Fibroblast of skin of scalp (primary cell): ENCODE data around the gene ZMAT2. TPM values are rescaled to one million over a fixed set of nuclear protein-coding genes. Genes with fewer than 3 reads are reported as not detected.
"Not testable (repeated sequence)": the region's sequence is repeated elsewhere in the genome, so short reads cannot be mapped to it uniquely, and the experiment has no call there.

Experiments
- DNase-seq: peaks from one replicate; pipeline ENCODE4 v3.0.0-alpha.2; 2013
- polyA plus RNA-seq, 2 experiments: library from polyadenylated mRNA; unstranded; fragments of 120-200 nt; gene quantifications; one replicate each; pipeline ENCODE4 v1.2.1, GENCODE V29; 2013; ENCODE audit not compliant: insufficient read length in 2 of 2

Gene ZMAT2, protein sequence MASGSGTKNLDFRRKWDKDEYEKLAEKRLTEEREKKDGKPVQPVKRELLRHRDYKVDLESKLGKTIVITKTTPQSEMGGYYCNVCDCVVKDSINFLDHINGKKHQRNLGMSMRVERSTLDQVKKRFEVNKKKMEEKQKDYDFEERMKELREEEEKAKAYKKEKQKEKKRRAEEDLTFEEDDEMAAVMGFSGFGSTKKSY
- 68.3 TPM for polyA plus RNA-seq (2013, experiment 1 of 2; ENCODE audit: insufficient read length)
- 77.1 TPM for polyA plus RNA-seq (2013, experiment 2 of 2; ENCODE audit: insufficient read length)

DNA sequence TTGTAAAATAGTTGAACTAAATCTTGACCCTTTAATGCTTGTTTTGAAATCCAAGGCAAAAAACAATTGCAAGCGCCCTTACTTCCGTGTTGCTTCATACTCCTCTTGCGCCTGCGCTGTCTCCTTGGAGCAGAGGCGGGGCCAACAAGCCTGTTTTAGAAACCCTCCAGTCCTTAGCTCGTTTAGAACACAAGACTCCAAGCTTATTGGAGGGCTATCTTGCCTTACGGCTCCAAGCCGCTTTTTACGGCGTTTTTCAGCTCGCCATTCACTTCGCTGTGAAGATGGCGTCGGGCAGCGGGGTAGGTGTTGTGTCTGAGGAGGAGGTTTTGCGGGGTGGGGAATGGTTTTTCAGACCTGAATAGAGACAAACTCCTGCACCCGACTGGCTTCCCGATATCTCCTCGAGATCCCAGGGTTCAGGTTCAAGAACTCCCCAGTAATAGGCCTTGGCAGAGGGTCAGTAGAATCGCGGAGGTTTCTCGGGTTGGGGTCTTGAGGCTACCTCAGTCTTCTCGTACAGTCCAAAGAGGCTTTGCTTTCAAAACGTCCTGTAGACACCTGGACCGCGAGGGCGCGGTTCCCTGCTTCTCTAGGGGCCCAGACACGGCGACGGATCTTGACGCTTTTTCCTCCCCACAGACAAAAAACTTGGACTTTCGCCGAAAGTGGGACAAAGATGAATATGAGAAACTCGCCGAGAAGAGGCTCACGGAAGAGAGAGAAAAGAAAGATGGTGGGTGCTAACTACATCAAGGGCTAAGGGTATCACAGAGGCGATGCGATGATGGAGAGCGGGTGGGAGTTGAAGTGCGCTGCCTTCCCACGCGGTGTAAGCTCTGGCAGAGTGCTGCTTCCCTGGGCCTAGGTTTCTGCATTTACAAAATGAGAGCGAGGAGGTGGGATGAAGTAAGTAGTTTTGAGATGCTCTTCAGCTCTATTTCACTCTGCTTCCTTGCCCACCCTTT lies at the start of gene ZMAT2:
Gene ZMAT2 (plus strand): TSS at position 271 of the 968 bp plus-strand sequence. CDS start 14 bp downstream, at position 285.
- peak; percentile 98 for DNase-seq

GRCh38 chr5:140658870-140659269 lies 41.4 kb upstream of the ZMAT2 start:
- DNase-seq: no peak

- DNase-seq: not testable (repeated sequence)
Observed at GRCh38 chr5:140660371-140660770, 39.9 kb upstream of the ZMAT2 start.

DNA sequence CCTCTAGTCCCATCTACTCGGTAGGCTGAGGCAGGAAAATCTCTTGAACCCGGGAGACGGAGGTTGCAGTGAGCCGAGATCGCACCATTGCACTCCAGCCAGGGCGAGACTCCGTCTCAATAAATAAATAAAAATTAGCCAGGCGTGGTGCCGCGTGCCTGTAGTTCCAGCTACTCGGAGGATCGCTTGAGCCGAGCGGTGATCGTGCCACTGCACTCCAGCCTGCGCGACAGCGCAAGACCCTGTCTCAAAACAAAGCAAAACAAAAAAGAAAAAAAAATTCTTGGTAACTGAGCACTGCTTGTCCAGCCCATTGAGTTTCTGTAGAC lies 36.3 kb upstream of the ZMAT2 start:
- no peak for DNase-seq

DNA sequence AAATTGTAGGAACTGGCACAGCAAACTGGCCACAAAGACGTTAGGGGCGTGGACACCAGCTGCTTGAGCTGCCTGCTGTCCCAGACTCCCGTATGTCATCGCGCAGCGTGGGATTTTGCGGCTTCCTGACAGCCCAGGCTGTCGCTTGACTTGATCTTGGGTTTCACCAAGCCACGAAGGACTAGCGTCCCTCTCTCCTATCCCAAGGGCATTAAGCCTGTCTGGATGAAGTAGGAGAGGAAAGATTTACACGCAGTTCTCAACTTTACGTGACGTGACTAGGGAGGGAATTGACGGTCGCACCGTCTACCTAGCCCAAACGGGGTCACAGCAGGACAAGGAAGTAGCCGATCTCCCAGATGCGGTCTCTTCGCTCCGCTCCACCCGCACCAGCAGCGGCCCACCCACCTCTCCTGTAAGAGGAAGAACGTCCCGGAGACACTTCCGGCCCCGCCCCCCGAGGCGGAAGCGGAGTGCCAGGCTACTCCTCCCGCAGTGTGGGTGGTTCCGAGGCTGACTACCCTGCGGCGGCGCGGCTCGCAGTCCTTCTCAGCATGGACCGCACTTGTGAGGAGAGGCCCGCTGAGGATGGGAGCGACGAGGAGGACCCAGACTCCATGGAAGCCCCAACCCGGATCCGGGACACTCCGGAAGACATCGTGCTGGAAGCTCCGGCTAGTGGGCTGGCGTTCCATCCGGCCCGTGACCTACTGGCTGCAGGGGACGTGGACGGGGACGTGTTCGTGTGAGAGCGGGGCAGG lies 35.7 kb upstream of the ZMAT2 start, which contains the start of gene WDR55:
Gene WDR55 (plus strand): TSS at position 546 of the 761 bp plus-strand sequence. CDS start 9 bp downstream, at position 555.
- peak; percentile 93 for DNase-seq

DNA sequence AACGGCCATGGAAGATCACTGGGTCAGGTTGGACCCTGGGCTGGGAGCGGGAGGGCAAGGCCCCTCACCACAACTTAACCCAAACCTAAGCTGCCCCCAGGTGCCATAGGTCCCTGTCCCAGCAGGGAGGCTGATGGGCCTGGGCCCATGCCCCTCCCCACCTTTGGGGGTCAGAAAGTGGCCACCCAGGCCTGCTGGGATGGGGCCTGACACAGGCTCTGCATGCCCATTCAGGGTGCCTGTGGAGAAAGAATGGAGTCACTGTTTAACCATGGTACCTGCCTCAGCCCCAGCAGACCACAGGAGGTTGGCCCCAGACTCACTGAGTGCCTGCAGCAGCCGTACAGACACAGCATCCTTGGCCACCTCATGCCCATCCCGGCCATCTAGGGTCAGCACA lies 29.2 kb upstream of the ZMAT2 start:
- DNase-seq: not testable (repeated sequence)

DNA sequence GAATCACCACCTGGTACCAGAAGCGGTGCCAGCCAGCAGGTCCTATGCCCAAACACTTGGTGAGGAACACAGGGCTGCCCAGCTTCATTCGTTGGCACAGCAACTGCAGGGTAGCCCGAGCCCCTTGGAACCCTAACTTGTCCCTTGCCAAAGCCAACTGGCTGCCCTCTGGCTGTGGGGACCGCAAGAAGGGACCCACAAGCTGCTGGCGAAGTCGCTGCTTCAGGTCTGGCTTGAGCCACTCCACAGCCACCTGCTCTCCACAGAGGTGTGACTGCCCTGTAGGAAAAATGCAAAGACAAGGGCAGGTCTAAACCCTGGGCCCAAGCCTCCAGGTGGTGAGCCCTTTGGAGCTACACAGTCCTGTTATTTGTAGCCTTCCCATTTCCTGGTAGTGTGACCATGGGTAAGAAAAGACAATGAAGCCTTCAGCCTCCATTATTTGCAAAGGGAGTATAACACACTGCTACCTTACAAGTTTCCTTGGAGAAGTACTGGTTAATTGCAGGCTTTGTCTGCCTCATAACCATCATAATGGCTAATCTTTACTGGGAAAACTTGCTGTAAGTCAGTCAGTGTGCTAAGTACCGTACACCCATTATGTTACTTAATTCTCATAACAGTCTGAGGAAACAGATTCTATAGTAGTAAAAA lies 28.6 kb upstream of the ZMAT2 start:
- no peak for DNase-seq

DNA sequence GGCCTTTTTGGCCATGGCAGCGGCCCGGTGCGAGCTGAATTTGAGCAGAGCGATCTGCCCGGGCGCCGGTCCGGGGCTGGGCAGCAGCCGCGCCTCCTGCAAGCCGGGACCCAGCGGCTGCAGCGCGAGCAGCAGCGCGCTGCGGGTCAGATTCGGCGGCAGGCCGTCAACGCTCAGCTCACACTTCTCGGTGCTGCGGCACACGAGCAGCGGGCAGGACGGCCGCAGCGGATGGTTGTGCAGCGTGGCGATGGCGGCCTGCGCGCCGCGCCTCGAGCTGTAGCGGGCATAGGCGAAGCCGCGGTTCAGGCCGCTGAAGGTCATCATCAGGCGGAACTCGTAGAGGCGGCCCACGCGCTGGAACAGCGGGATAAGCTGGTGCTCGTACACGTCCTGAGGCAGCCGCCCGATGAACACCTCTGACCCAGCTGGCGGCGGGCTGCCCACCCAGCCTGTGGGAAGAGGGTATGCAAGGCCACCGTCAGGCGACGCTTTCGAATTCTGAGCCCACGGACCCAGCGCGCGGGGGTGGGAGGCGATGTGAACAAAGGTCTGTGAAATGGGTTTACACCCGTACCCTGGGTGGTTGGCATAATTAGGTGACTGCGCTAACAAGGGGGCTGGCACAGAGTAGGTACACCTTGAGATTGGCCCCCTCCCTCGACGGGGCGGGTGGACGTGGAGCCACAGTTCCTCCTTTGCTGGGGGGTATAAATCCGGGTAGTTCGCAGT lies 27.6 kb upstream of the ZMAT2 start:
- DNase-seq: peak; percentile 18

GRCh38 chr5:140673187-140673976 lies 26.9 kb upstream of the ZMAT2 start, which contains the start of gene DND1:
DND1 (minus strand) TSS chr5:140673576; CDS start chr5:140673542, 34 bp downstream.
- no peak for DNase-seq

GRCh38 chr5:140674211-140674610 lies 26.0 kb upstream of the ZMAT2 start:
- no peak for DNase-seq

DNA sequence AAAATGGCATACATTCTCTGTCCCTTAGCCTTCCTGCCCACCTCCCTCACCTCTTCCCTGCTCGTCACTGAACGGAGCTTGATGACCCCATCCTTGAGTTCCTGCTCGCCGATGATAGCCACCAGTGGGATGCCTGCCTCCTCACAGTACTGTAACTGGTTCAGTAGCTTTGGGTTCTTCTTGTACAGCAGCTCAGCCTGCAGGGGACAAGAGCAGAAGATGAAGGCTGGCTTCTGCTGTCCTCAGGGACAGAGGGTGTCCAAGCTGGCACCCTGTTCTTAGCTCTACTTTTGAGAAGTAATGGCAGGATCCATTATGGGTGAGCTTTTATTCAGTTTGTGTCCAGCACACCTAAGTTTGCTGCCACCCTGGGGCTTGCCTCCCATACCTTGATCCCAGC lies 25.6 kb upstream of the ZMAT2 start:
- DNase-seq: no peak

DNA sequence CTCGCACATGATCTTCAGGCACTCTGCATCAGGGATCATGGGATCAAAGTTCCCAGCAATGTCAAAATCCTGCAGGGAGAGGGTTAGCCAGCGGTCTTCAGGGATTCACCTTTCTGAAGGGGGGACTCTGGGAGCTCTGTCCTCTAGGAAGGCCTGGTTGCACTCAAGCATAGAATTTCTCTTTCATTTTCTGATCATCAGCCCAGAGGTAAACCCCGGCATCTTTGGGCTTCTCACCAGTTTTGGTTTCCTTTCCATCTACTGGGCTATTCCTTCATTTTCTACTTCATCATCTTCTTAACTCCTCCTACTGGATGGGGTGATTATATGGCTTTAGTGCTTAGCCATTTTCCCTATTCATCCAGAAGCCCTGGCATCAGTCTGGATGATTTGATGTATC lies 22.3 kb upstream of the ZMAT2 start:
- DNase-seq: no peak

DNA sequence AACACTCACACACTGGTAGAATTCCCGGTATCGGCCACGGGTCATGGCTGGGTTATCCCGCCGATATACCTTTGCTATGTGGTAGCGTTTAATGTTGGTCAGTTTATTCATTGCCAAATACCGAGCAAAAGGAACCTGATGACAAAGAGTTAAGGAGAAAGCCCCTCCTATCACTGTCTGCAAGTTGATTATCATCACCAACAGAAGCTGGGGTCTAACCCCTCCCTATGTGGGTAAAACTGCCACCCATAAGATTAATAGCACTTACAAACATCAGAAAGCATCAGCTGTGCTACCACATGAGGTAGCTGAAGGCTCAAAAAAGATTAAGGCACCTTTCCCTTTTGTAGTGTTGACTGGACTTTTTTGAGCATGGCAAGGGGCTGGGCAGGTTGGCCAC lies 21.3 kb upstream of the ZMAT2 start:
- no peak for DNase-seq

- DNase-seq: no peak
Observed at GRCh38 chr5:140690376-140690932, 9.8 kb upstream of the ZMAT2 start.

DNA sequence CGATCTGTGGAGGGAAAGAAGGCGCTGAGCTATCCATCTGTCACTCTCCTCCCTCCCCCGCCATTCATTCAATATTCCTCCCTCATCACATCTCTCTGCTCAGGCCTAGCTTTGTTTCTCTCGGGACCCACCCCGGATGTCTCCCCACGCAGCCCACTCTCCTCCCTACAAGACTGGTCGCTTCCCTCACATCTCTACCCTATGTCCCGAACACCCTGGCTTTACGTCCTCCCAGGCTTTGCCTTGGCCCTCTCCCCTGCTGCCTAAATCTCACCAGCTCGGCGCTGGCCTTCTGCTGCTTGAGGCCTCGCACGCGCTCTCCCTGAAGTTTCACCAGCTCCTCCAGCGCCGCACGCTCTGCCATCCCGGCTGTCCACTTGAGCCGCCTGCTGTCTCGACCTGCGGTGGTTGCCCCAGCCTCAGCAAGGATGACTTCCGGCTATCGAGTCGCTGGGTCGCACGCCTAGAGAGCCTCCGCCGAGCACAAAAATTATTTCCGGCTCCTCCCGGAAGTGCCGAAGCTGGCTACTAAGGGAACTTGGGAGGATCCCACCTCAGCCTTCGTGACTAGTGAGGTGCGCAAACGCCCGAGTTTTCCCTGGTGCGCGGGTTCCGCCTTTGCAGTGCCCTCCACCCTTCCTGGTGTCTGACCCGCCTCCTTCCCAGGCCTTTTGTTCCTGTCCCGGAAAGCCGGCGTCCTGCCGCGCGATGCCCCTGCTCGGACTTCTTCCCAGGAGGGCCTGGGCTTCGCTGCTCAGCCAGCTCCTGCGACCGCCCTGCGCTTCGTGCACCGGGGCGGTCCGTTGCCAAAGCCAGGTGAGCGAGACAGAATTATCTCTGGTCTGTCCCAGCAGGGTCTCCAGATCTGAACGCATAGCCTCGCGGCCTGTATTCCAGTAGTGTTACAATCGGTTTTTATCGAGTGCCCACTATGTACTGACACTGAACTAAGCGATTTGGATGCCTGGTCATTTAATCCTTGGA lies 9.0 kb upstream of the ZMAT2 start, which contains the start of the genes HARS1 and HARS2:
Gene HARS1 (minus strand): TSS at position 430 of the 984 bp plus-strand sequence. CDS start 66 bp downstream, at position 364.
Gene HARS2 (plus strand): TSS at position 515 of the 984 bp plus-strand sequence. CDS start 194 bp downstream, at position 709.
- peak; percentile 95 for DNase-seq

- no peak for DNase-seq
Observed at GRCh38 chr5:140694276-140694675, 6.0 kb upstream of the ZMAT2 start.

- DNase-seq: no peak
Observed at GRCh38 chr5:140696891-140697492, 3.3 kb upstream of the ZMAT2 start.

DNA sequence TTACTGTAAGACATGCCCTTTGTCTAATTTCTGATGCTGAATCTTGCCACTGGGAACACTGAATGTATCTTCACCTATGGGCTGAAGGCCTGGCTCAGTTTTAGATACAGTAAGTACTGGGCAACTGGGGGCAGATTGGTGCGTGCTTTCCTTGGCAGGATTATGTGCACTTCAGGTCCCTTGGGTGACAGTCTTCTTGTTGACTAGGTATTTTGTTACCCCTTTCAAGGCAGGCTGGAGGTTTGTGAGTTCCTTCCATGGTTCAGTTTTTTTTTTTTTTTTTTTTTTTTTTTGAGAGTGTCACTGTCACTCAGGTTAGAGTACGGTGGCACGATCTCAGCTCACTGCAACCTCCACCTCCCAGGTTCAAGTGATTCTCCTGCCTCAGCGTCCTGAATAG lies 7.6 kb downstream of the ZMAT2 start:
- no peak for DNase-seq
